ENCODE data around the gene NCKAP5L.

GRCh38 chr12:49821373-49822287 is 6.6 kb downstream of the NCKAP5L start:
- TF ChIP-seq CTCF (IDR thresholded peaks at IDR 0.05) (no peak), POLR2A (IDR thresholded peaks at IDR 0.05) (no peak)

All from ovary (tissue), 3 donors.